Uterine smooth muscle cell (primary cell): ENCODE results near the gene INIP. TPM values are rescaled to one million over a fixed set of nuclear protein-coding genes. Genes with fewer than 3 reads are reported as not detected.

Experiments
- total RNA-seq: library from RNA; depleted of rRNA; stranded (reverse); fragments of >200 nt; gene quantifications from 2 replicates; pipeline ENCODE4 v1.2.3, GENCODE V29; 2014

The INIP gene, protein sequence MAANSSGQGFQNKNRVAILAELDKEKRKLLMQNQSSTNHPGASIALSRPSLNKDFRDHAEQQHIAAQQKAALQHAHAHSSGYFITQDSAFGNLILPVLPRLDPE
- 19.7 and 26.8 TPM in 2 replicates for total RNA-seq

DNA sequence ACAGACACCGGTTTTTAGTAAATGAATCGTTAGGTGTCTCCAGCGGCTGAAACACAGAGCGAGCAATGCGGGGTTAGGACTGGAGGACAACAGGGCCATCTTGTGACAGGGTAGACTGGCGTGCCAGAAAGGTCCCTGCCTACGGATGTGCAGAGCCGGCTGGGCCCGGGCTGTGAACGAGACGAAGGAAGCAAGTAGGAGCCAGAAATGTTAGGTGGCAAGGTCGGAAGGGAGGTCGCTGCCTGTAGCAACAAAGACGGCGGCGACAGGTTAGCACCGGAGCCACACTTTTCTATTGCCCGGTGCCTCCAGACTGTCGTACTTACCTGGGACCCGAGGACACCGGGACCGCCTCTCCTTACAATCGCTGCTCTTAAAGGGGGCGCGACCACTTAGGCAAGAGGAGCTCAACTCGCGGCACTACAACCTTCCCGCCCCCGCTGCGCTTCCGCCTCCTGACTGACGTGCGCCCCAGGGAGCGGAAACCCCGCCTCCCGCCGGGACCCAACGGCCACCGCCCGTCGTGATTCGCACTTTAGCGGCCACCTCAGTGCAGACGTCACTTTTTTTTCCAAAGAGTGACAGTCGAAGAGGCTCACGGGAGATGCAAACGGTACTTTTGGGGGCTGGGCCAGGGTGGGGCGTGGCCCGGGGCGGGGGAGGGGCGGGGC, at the start of gene INIP:
Gene INIP (minus strand): TSS at position 457 of the 671 bp plus-strand sequence. CDS start 1,632 bp downstream, outside the sequence.

GRCh38 chr9:112750016-112750763, 32.3 kb upstream of the INIP start, which contains the start of gene SNX30:
TSS of gene SNX30 (plus strand) at chr9:112750760. CDS start at chr9:112751002, 242 bp downstream.

Other genes starting within 250 kb of the INIP start
- 1.7 and 3.7 TPM in 2 replicates for gene KIAA1958, start 231.3 kb downstream of the INIP start, total RNA-seq
- gene SNX30, start 32.6 kb upstream of the INIP start, total RNA-seq: 15.6 and 31.0 TPM in 2 replicates
- not detected in 2 replicates for gene SLC46A2, start 172.8 kb upstream of the INIP start, total RNA-seq